Activated T-cell treated with anti-CD3 and anti-CD28 coated beads for 4 hours (primary cell): Measurements from ENCODE around the gene CNOT2.
A peak's percentile ranks its signal among the peaks of the same experiment; 100 is the strongest.

Experiments used
- DNase-seq: peaks from one replicate; pipeline ENCODE4 v3.0.0-alpha.2; 2020

CNOT2 gene

GRCh38 chr12:70306676-70307075 lies 63.4 kb downstream of the CNOT2 start:
- no peak for DNase-seq

DNA sequence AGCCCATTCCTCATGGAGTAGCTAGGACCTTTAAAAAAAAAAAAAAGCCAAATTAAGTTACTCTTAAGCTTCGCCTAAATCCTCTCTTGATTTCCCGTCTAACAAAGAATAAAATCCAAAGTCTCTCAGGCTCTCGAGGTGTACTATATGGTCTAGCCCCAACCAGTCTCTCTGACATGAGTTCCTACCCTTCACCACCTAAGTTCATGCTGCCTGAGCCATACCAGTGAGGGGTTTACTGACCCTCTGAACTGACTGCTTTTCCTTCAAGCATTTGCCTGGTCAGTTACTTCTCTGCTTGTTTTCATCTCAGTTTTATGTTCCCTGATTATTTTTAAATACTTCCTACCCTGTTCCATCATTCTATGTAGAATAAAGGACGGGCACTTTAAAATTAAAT lies 64.6 kb downstream of the CNOT2 start:
- DNase-seq: no peak

DNA sequence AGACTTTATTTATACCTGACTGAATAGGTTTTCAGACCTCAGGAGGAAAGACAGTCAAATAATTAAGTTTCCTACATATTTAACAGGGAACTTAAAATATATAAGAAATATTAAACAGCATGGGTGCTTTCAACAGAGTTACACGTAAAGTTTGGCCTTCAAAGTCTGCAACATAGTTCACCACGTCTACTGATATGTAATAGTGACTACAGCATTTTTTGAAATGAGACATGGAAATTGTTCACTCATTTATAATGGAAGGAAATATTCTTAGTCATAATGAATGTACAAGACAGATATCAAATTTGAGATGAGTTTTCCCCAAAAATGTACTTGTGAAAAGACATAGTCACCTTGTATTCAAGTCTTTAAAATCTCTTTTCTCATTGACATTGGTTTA lies 66.1 kb downstream of the CNOT2 start:
- no peak for DNase-seq

DNA sequence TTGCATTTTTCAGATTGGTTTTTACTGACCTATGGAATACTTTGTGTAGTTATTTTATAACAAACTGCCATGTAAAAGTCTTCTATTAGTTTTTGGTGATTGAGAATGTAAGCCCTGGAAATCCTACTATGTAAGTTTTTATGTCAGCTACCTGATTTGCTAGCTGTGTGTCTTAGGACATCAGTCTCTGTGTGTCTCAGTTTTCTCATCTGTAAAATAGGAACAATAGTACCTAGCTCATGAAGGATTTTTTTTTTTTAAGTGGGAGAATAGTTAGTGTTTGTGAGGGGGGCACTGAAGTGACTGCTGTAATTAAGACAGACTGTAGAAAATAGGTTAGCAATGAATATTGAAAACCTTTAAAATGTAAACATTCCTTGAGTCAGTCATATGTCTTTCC lies 70.9 kb downstream of the CNOT2 start:
- DNase-seq: no peak

DNA sequence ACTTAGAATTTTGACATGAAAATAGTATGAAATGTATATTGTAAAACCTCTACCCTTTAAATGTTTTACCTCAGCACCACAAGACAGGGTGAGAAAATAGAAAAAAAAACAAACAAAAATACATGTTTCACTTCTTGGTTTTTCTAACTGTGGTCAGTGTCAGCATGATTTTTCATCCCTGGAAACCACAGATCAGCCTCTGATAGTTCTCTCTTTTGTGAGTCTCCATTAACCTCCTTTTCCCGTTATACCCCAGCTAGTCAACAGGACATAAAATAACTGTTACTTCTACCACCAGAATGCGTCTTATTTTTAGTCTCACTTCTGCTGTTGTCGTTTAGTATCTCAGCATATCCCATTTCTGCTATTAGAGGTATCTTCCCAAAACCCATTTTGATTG lies 74.5 kb downstream of the CNOT2 start:
- no peak for DNase-seq

DNA sequence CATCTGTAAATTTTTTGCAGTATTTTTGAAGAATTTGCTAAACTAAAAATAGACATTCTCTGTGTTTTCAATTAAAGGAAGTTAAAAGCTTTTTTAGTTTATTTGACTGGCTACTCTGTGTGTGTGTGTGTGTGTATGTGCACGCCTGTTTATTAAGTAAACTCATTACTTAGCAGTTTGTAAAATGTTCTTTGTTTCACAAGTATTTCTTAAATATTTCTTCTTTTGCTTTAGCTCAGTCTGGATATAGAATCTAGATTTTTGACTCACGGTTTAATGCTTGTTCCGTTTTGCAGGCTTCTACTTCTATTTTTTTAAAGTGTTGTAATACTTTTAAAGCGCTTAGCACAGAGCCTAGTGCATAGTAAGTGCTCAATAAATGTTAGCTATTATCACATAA lies 76.4 kb downstream of the CNOT2 start:
- no peak for DNase-seq

DNA sequence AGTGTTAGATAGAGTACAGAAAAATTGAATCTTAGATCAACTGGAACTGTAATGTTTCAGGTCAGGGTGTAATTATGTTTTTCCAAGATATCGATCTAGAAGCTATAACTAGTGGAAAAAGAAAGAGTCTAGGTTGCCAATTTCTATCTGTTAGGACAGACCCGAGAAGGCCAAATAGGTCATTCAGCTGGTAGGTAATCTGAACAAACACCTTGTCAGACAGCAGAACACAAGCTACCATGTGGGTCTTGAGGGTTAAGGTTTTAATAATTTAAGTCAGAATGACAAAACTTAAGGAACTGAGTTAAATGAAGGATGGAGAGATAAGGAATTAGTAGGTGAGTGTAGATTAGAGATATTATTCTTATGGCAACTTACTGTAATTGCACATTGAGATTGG lies 78.0 kb downstream of the CNOT2 start:
- no peak for DNase-seq

DNA sequence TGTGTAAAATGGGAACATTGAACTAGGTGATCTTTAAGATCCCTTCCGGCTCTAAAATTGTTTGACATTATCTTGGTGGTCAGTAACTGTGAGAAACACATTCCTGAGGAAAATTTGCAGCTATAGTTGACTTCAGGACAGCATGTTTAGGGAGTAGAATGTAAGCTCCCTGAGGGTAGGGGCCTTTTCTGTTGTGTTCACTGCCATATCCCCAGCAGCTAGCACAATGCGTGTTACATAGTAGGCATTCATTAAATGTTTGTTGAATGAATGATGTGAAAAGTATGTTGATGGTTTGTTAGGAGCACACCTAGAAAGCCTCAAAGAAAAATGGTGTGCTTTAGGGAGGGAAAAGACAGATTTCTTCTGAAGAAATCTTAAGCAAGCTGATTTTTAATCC lies 84.3 kb downstream of the CNOT2 start:
- no peak for DNase-seq

DNA sequence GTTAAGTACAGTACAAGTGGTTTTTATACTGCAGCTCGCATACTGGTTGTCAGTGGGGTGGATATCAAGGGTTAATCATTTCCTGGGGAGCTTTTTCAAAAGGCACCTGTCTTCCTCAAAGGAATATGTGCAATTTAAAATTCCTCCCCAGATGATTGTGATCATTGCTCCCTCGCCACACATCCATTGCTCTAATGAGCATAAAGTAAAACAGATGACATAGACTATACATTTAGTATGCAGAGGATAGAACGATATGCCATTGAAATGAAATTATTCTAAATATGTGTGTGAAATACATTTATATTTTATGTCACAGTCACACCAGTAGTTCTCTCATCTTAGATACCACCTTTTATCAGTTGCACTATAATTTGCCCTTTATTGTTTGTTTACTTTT lies 86.5 kb downstream of the CNOT2 start:
- DNase-seq: no peak

GRCh38 chr12:70330158-70330557 lies 86.9 kb downstream of the CNOT2 start:
- no peak for DNase-seq

GRCh38 chr12:70332236-70332635 lies 89.0 kb downstream of the CNOT2 start:
- no peak for DNase-seq

- no peak for DNase-seq
These were observed 91.5 kb downstream of the CNOT2 start for GRCh38 chr12:70334742-70335141.

GRCh38 chr12:70338531-70338930 lies 95.3 kb downstream of the CNOT2 start:
- no peak for DNase-seq

GRCh38 chr12:70351076-70351475 lies 107.8 kb downstream of the CNOT2 start:
- DNase-seq: no peak

- DNase-seq: no peak
These were observed 110.8 kb downstream of the CNOT2 start for GRCh38 chr12:70353780-70354660.

- no peak for DNase-seq
These were observed 111.6 kb downstream of the CNOT2 start for GRCh38 chr12:70354787-70355186.

DNA sequence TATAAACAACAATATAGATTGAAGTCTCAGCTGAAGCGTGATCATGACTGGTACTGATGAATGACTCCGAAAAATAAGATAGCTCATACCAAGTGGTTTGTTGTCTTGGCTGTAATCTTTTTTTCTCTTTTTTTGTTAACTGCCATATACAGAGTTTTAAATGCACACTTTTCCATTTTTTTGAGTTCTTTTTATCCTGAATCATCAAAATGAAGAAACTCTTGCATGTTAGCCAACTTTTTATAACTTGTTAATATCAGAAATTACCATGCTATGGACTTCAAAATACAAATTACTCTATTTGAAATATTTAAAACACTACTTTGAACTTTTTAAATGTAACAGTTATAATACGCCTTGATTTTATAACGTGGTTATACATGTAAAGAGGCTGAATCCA lies 112.7 kb downstream of the CNOT2 start:
- DNase-seq: no peak

- DNase-seq: no peak
These were observed 116.4 kb downstream of the CNOT2 start for GRCh38 chr12:70359458-70360197.

DNA sequence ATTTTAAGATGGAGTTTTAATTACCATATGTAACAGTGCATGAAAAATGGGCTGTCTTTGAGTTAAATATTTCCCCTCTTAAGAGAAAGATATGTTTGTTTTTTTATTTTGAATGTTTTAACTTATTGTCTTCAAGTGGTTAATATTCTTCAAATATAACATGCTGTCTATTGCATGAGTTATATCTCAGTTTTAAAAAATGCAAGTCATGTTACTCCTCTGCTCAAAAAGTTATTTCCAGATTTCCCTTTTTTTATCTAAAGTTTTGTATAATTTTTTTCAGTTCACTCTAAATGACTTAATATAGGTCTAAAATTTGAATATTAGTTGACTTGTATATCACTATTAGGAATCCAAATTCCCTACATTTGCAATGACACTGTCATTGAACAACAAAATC lies 117.0 kb downstream of the CNOT2 start:
- DNase-seq: no peak

GRCh38 chr12:70364695-70365397 lies 121.6 kb downstream of the CNOT2 start:
- DNase-seq: no peak

- no peak for DNase-seq
These were observed 122.1 kb downstream of the CNOT2 start for GRCh38 chr12:70365398-70365647.

GRCh38 chr12:70365648-70366518 lies 122.7 kb downstream of the CNOT2 start, which contains the start of gene KCNMB4:
TSS of gene KCNMB4 (plus strand) at chr12:70366290. CDS start at chr12:70366735, 445 bp downstream.
- peak; percentile 62 for DNase-seq
